GM19372 (cell line): ENCODE data around the gene DIDO1.

Source experiments
- ATAC-seq: cut with Tn5 transposase; IDR thresholded peaks from one replicate; pipeline ENCODE4 v1.9.1; 2021; ENCODE audit warnings: mild to moderate bottlenecking, low read depth, moderate library complexity; ENCODE audit not compliant: unreplicated experiment

Gene DIDO1

DNA sequence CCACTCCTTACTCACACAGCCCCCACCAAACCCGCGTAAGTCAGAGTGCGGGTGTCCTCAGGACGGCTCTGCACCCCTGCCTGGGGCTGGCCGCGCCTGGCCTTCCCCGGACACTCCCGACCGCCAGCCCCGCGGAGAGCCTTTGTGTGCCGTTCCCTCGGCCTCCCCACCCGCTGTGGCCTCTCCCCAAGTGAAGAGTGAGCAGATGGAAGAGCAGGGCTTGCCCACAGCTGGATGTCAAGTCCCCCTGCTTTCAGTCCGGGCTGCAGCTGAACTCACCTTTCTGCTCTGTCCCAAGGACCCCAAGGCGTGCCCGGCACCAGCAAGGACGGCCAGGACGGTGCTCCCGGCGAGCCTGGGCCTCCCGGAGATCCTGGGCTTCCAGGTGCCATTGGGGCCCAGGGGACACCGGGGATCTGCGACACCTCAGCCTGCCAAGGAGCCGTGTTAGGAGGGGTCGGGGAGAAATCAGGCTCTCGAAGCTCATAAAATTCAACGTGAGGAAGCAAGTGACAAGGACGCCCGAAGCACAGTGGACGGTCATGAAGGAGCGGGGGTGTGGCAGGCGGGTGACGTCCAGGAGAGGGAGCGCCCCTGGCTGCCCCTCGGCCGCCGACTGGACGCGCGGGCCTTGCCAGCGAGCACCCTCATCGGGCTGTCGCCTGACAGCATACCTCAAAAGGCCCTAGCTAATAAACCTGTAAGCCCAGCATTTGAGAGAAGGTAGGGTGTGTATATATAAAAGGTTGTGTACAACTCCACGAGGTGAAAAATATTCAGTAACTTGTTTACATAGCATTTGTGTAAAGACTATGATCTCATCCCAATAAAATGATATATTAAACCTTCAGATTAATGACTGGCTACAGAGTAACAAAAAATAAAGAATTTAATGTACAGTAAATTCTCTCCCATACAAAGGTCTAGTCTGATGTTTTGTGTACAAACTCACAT is 85.8 kb downstream of the DIDO1 start:
- no peak for ATAC-seq

- ATAC-seq, result no peak
Observed at GRCh38 chr20:62839816-62840215, 86.5 kb downstream of the DIDO1 start.

DNA sequence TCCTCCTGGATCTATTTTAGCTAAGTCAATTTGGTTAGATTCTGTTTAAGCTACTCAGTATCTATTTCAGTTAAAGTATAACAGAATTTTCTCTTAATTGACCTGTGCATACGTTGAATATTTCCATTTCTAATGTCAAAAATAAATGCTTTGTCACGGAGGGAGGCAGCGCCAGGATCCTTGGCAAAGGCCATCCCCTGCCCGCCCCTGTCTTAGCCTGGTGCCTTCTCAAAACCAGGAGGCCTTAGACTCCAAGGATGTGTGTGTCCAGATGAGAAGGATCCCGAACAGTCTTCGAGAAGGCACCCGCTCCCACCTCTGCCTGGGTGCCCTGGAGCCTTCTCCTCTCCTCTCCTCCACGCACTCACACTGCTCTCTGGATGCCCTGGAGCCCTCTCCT is 87.0 kb downstream of the DIDO1 start:
- no peak for ATAC-seq

GRCh38 chr20:62838128-62838891 is 88.0 kb downstream of the DIDO1 start:
- ATAC-seq, result peak; percentile 74

- ATAC-seq, result no peak
Observed at GRCh38 chr20:62837790-62838127, 88.5 kb downstream of the DIDO1 start.

GRCh38 chr20:62836967-62837490 is 89.3 kb downstream of the DIDO1 start:
- ATAC-seq, result no peak

DNA sequence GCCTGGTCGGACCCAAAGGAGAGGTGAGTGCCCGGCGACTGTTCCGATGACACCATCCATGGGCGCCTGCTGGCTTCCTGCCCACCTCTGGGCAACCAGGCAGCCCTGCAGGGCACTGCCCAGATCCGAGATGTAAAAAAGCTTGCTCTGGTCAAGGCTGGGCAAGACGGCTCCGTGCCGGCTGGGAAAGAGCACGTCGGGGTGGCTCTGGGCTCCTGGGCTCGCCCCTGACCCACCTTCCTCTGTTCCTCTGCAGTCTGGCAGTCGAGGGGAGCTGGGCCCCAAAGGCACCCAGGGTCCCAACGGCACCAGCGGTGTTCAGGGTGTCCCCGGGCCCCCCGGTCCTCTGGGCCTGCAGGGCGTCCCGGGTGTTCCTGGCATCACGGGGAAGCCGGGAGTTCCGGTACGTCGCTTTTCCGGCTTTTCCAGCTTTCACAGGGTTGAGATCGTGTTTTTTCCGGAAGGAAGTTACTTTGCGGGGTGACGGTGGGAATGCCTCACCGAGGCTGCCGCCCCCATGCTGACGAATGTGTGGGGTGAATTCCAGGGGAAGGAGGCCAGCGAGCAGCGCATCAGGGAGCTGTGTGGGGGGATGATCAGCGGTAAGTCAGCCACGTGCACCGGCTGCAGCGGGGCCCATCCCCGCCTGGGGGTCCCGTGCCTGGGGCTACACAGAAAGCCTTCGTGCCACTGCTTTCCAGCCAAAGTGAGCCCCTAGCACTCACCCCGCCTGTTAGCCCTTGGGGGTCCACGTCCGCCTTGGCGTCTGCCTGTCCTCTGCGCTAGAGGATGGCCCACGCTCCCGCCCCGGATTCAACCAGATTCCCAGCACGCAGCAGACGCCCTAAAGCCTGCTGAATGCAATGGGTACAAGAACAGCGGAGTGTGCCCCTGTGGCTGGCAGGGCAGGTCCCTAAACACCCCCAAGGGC is 90.1 kb downstream of the DIDO1 start:
- no peak for ATAC-seq

- ATAC-seq, result no peak
Observed at GRCh38 chr20:62834967-62835730, 91.2 kb downstream of the DIDO1 start.

- ATAC-seq, result no peak
Observed at GRCh38 chr20:62832951-62833391, 93.3 kb downstream of the DIDO1 start.

GRCh38 chr20:62832212-62832922 is 93.9 kb downstream of the DIDO1 start:
- no peak for ATAC-seq

DNA sequence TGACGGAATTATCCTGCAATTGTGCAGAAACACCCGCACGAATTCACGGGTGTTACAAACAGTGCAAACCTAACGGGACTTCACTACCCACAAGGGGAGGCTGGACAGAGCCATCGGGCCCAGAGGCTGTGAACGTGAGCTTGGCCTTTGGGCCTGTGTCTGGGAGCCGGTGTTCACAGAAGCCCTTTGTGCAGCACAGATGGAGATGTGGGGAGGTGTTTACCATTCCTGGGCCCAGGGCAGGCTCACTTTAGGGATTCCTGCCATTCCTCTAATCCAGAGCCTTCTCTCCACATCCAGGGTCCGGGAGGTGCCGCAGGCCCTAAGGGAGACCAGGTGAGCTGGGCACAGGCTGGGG is 94.5 kb downstream of the DIDO1 start:
- ATAC-seq, result no peak

DNA sequence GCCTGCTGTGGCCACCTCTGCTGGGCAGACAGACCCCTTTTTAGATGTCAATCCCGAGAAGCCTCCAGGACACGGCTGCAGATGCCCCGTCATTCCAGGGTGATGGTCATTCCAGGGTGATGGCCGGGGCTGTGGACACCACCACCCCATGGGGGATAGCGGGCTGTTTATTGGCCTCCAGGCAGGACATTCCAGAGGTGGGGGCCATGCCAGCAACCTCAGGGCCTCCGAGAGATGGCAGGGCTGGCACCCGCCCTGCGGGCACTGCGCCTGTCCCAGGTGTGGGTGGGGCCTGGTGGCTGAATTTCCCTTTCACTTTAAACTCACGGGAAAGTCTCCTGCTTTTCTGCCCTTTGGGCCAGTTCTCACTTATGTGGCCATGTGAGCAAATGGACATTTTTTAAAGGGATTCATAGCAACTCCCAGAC is 94.9 kb downstream of the DIDO1 start:
- ATAC-seq, result no peak

GRCh38 chr20:62830821-62831220 is 95.5 kb downstream of the DIDO1 start:
- ATAC-seq, result no peak

DNA sequence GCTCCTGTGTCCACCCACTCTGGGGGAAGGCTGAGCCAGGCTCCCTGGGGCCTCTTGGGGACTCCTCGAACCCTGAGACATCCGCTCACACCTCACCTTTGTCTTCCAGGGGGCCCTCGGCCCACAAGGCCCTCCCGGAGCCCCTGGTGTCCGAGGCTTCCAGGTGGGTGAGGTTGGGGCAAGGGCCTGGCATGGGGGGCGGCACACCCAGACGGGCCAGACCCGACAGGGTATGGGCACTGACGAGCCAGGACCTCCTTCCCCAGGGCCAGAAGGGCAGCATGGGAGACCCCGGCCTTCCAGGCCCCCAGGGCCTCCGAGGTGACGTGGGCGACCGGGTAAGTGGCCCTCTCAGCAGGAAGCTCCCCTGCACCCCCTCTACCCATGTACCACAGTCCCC is 96.1 kb downstream of the DIDO1 start:
- no peak for ATAC-seq

DNA sequence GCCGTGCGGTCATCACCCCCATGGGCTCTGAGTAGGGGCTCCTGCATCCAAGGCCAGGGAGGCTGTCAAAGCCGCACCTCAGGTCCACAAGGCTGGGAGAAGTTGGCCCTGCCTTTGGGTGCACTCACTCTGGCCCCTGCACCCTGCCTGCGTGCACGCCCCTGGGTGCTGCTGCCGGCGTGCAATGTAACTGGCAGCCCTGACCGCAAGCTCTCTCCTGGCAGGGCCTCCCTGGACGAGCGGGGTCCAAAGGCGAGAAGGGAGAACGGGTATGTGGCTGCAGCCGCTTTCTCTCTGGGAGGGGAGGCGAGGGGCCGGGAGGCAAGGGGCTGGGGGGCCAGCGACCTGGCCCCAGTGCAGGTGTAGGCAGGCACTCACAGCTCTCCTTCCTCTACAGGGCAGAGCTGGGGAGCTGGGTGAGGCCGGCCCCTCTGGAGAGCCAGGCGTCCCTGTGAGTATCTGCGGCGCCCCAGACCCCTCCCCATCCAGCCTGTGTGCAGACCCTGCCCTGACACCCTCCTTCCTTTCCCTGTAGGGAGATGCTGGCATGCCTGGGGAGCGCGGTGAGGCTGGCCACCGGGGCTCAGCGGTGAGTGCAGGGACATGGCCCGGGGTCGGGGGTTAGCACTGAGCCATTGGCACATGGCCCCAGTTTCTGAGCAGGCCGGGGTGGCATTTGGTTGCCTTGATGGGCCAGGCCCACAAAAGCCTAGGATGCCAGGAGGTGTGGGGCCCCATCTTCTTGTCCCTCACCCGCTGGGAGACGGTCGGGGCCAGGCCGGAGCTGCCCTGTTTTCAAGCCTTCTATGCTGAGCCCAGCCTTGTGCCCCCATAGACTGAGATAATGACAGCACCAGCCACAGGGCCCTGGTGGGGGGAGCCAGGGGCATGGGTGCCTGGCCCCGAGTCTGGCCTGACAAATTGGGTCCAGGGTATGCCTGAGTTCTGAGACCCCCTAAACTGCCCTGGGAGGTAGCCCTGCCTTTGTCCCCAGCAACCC is 96.8 kb downstream of the DIDO1 start:
- ATAC-seq, result no peak

DNA sequence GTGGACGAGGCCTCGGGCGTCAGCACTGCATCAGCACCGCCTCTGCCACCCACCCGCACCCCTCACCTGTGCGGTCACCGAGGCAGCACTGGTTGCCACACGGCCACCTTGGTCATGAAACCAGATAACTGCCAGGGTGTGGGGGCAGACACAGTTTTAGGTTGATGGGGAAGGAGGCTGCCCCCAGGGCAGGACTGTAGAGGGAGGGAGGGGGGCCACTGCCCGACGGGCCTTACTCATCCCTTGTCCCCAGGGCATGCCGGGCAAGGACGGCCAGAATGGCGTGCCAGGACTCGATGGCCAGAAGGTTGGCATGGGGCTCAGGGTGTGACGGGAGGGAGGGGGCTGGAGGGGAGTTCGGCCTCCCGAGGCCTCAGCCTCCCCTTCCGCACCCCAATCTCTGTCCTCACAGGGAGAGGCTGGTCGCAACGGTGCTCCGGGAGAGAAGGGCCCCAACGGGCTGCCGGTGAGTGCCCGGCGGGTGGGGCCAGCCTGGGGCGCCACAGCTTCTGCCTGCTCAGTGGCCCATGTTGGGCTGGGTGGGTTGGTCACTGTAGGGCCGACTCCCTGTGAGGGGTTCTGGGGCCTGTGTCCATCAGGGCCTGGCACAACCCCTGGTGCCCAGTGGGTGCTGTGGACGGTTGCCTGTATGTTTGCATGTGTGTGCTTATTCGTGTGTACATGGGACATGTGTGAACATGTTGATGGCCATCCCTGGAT is 97.6 kb downstream of the DIDO1 start:
- ATAC-seq, result no peak

GRCh38 chr20:62828051-62828450 is 98.3 kb downstream of the DIDO1 start:
- ATAC-seq, result no peak
